Transverse colon (tissue), 4 donors: Measurements from ENCODE around the gene CCDC185. TPM values are rescaled to one million over a fixed set of nuclear protein-coding genes. Genes with fewer than 3 reads are reported as not detected.

Source experiments
- DNase-seq: peaks from one replicate; pipeline ENCODE4 v3.0.0-alpha.2; 2019
- H3K27ac ChIP-seq, 4 donors: fragments of 200-600 bp; sonication (generic); 2 replicates each; pipeline ENCODE4 v1.5.1; 2016 to 2018; ENCODE audit warnings: inconsistent platforms in 4 of 4
- H3K27me3 ChIP-seq: fragments of 200-600 bp; sonication (generic); 2 replicates; pipeline ENCODE4 v1.5.1; 2017; ENCODE audit warnings: inconsistent platforms
- H3K36me3 ChIP-seq, 4 donors: fragments of 200-600 bp; sonication (generic); 2 replicates each; pipeline ENCODE4 v1.5.1; 2017 to 2019; ENCODE audit warnings: inconsistent platforms in 4 of 4
- H3K4me1 ChIP-seq, 4 donors: fragments of 200-600 bp; sonication (generic); 2 replicates each; pipeline ENCODE4 v1.5.1; 2017 to 2020; ENCODE audit warnings: inconsistent platforms in 4 of 4
- H3K4me3 ChIP-seq, 4 donors: fragments of 200-600 bp; sonication (generic); 1 replicate in 1 of 4; 2 replicates in 3 of 4; pipeline versions ENCODE4 v1.5.1 to v1.6.1; 2017 to 2019; ENCODE audit warnings: inconsistent platforms in 4 of 4
- H3K9me3 ChIP-seq, 2 donors: fragments of 200-600 bp; sonication (generic); 2 replicates each; pipeline ENCODE4 v1.5.1; 2017 to 2019; ENCODE audit warnings: inconsistent platforms in 2 of 2
- EP300 ChIP-seq: sonication (generic); formaldehyde crosslinking; IDR thresholded peaks from one replicate; pipeline ENCODE4 v1.6.1; 2017; ENCODE audit warnings: antibody characterized with exemption, low read depth
- POLR2A ChIP-seq: fragments of 450-650 bp; IDR thresholded peaks from one replicate; pipeline ENCODE4 v1.6.1; 2016; ENCODE audit warnings: antibody characterized with exemption, mild to moderate bottlenecking, moderate library complexity
- POLR2AphosphoS5 ChIP-seq, 3 donors: sonication (generic); formaldehyde crosslinking; IDR thresholded peaks; one replicate each; pipeline ENCODE4 v1.6.1; 2016; ENCODE audit warnings: antibody characterized with exemption in 3 of 3
- WGBS, 2 donors: methylation state at CpG; one replicate each; pipeline ENCODE4 v1.1.5; 2018; ENCODE audit warnings: low coverage in 1 of 2; 5-methylcytosine and 5-hydroxymethylcytosine counted together
- in situ Hi-C, 4 donors: fragments of 200-750 bp; cut with MboI; loops; one replicate each; pipeline versions ENCODE4 v1.15.0 to v1.15.1; 2017; ENCODE audit warnings: low sequenced_read_pairs in 3 of 4, low pct_ligation_motif_present in 1 of 4, low pct_unique_long_range_greater_than_20kb in 1 of 4
- intact Hi-C: fragments of 100-400 bp; cut with DNase I; formaldehyde crosslinking; loops from one replicate; pipeline ENCODE4 v1.15.1; 2023; ENCODE audit warnings: low total_unique reads
- total RNA-seq, 4 donors: library from RNA; depleted of rRNA; stranded (reverse); fragments of >200 nt; gene quantifications; one replicate each; pipeline ENCODE4 v1.1.0, GENCODE V29; 2016
- TF ChIP-seq, protein P1 (sequence below), 5 experiments: fragments of 200-600 bp in 3 of 5; fragments of 450-650 bp in 2 of 5; sonication (generic) in 3 of 5; IDR thresholded peaks; 1 replicate in 2 of 5; 2 replicates in 3 of 5; pipeline ENCODE4 v1.5.1; 2016 to 2017; ENCODE audit warnings: antibody characterized with exemption in 5 of 5, inconsistent platforms in 3 of 5, mild to moderate bottlenecking in 2 of 5, moderate library complexity in 1 of 5

CCDC185 gene
- total RNA-seq, 4 donors from 2014 or later: not detected

DNA sequence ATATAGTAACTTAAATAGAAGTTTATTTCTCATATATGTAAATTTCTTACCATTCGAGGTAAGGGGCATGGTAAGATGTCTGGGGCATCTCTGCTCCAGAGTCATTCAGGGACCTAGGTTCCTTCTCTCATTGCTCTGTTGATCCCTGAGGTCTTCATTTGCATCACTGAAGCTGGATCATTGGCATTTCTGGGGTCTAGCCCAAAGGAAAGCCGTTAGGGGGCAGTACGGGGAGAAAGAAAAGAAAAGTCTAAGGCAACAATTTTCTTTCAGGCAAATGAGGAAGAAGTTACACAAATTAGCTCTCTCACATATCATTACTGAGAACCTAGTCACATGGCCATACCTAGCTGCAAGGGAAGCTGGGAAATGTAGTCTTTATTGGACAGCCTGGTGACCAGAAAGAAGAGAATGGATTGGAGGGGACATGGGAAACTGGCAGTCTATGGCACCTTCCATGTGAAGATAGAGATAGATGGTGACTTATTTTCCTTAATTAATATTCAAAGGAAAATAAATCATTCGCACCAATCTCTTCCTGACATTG lies 19.1 kb upstream of the CCDC185 start:
- Histone ChIP-seq H3K27me3 (peaks cover 9% of the 10 kb centered on the region), H3K27ac (no peak overlapping the region), H3K4me3 (no peak overlapping the region), H3K4me1 (no peaks in the 10 kb centered on the region), H3K9me3 (peaks cover 2 to 10% of the 10 kb centered on the region in 2 donors), H3K36me3 (no peaks in the 10 kb centered on the region)
- 78 to 89% methylated on average over 3 to 4 of the region's 4 CpGs for WGBS, 2 donors
- TF ChIP-seq EP300 (no peak), POLR2AphosphoS5 (IDR thresholded peaks at IDR 0.05) (no peak), POLR2A (no peak)
- TF ChIP-seq, protein P1, sequence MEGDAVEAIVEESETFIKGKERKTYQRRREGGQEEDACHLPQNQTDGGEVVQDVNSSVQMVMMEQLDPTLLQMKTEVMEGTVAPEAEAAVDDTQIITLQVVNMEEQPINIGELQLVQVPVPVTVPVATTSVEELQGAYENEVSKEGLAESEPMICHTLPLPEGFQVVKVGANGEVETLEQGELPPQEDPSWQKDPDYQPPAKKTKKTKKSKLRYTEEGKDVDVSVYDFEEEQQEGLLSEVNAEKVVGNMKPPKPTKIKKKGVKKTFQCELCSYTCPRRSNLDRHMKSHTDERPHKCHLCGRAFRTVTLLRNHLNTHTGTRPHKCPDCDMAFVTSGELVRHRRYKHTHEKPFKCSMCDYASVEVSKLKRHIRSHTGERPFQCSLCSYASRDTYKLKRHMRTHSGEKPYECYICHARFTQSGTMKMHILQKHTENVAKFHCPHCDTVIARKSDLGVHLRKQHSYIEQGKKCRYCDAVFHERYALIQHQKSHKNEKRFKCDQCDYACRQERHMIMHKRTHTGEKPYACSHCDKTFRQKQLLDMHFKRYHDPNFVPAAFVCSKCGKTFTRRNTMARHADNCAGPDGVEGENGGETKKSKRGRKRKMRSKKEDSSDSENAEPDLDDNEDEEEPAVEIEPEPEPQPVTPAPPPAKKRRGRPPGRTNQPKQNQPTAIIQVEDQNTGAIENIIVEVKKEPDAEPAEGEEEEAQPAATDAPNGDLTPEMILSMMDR (IDR thresholded peaks at IDR 0.05): no peak
- intact Hi-C loops (no loop called here), in situ Hi-C loops (no loop called here)
- no peak for DNase-seq

DNA sequence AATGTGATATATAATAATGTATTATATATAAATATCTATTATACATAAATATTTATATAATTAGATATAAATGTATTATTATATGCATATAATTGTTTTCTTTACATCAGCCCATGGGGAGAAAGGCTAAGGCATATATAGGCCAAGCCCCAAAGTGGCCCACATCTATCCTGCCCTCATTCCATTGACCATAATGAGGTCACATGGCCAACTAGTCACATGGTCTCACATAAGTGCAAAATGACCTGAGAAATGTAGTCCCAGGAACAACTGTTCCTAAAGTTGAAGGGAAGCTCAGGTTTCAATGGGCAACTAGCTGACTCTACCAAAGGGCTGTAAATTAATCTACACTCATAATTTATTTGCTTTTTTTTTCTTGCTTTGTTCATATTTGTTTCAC lies 14.5 kb upstream of the CCDC185 start:
- Histone ChIP-seq H3K9me3 (peaks cover 2 to 10% of the 10 kb centered on the region in 2 donors), H3K4me1 (no peaks in the 10 kb centered on the region), H3K36me3 (no peaks in the 10 kb centered on the region), H3K4me3 (no peak overlapping the region), H3K27me3 (peaks cover 9% of the 10 kb centered on the region), H3K27ac (no peak overlapping the region)
- TF ChIP-seq EP300 (no peak), POLR2A (no peak), POLR2AphosphoS5 (IDR thresholded peaks at IDR 0.05) (no peak)
- TF ChIP-seq, protein P1 (IDR thresholded peaks at IDR 0.05): no peak
- in situ Hi-C loops: no loop called here
- intact Hi-C loops: no loop called here
- no peak for DNase-seq

DNA sequence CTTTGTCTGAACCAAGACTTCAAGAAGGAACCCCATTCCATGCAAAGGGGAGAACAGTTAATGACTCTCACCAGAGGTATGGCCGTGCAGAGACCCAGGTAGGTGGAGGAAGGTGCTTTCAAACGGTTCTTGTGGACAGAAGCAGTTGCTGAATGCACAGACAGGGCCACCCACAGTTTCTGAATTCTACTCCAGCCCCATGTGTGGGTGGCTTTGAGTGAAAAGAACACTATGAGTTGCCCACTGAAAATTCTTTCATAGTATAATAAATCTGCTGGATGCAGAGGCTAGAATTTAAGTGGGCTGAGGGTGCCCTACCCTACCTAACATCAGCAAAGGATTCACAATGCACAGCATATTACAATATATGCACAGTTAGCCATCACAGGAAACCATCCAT lies 7.2 kb upstream of the CCDC185 start:
- peaks cover 1% of the 10 kb centered on the region for H3K27me3 ChIP-seq
- 68% methylated on average over 2 of the region's 2 CpGs; no CpG with 5 or more reads in 1 of the 2 donors for WGBS, 2 donors
- H3K9me3 ChIP-seq: no peaks in the 10 kb centered on the region

DNA sequence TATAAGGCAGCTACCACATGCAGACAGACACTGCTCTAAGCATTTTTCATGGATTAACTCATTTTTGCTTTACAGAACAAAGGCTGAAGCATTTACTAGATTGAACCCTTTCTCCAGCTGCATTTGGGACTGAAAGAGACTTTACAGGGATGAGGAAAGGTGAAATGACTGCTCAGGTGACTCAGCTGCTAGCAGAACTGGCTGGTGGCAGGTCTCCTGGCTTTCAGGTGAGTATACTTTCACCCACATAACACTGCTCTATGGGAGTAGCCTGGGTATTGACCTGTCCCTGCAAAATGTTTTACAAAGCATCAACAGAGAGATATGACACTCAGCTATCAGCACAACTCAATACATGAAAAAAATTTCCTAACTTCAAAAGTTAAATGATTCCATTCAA lies 2.6 kb upstream of the CCDC185 start:
- intact Hi-C loops: no loop called here
- no peak for DNase-seq
- no peak for TF ChIP-seq POLR2AphosphoS5 (IDR thresholded peaks at IDR 0.05)
- TF ChIP-seq, protein P1 (IDR thresholded peaks at IDR 0.05): no peak
- no peak for TF ChIP-seq POLR2A
- Histone ChIP-seq H3K27me3 (peaks cover 37% of the 10 kb centered on the region), H3K27ac (no peak overlapping the region), H3K36me3 (no peaks in the 10 kb centered on the region), H3K4me3 (no peak overlapping the region), H3K9me3 (no peaks in the 10 kb centered on the region), H3K4me1 (peaks cover 0 to 8% (median 0%) of the 10 kb centered on the region in 4 donors)
- in situ Hi-C loops: no loop called here

More for the DNA sequence above, 7.2 kb upstream of the CCDC185 start:
- Histone ChIP-seq H3K27ac (no peak overlapping the region), H3K4me3 (no peak overlapping the region), H3K4me1 (no peaks in the 10 kb centered on the region), H3K36me3 (no peaks in the 10 kb centered on the region)
- no peak for TF ChIP-seq POLR2A
- TF ChIP-seq EP300: no peak
- TF ChIP-seq, protein P1 (IDR thresholded peaks at IDR 0.05): no peak
- TF ChIP-seq POLR2AphosphoS5 (IDR thresholded peaks at IDR 0.05): no peak
- DNase-seq: no peak
- intact Hi-C loops: no loop called here
- in situ Hi-C loops: no loop called here
